GM23338 (cell line): Measurements from ENCODE around the gene ADAMTS17. TPM values are rescaled to one million over a fixed set of nuclear protein-coding genes. Genes with fewer than 3 reads are reported as not detected.

Experiments used
- ATAC-seq: fragments of 200-7000 bp; cut with Tn5 transposase; 3 replicates; pipeline ENCODE4 v1.9.1; 2020
- DNase-seq: peaks from one replicate; pipeline ENCODE4 v3.0.0-alpha.2; 2015; ENCODE audit warnings: low spot score
- H2AFZ ChIP-seq: fragments of 200-600 bp; sonication (generic); 2 replicates; pipeline ENCODE4 v1.8.0; 2016; ENCODE audit warnings: antibody characterized with exemption, mild to moderate bottlenecking, moderate library complexity
- H3F3A ChIP-seq: fragments of 200-600 bp; sonication (generic); replicated peaks from 2 replicates; pipeline ENCODE4 v1.8.0; 2017; ENCODE audit warnings: antibody characterized with exemption, mixed run types, low read depth
- H3K27ac ChIP-seq: fragments of 200-600 bp; sonication (generic); 2 replicates; pipeline ENCODE4 v1.6.1; 2016; ENCODE audit warnings: low read depth
- H3K27me3 ChIP-seq: fragments of 200-600 bp; sonication (generic); 2 replicates; pipeline ENCODE4 v1.8.0; 2016; ENCODE audit warnings: mild to moderate bottlenecking, mixed run types, moderate library complexity; ENCODE audit not compliant: insufficient read depth
- H3K36me3 ChIP-seq: fragments of 200-600 bp; sonication (generic); 2 replicates; pipeline ENCODE4 v1.8.0; 2016; ENCODE audit warnings: mild to moderate bottlenecking; ENCODE audit not compliant: insufficient read depth
- H3K4me1 ChIP-seq: fragments of 200-600 bp; sonication (generic); 2 replicates; pipeline ENCODE4 v1.8.0; 2016; ENCODE audit warnings: mild to moderate bottlenecking, moderate library complexity; ENCODE audit not compliant: insufficient read depth
- H3K4me2 ChIP-seq: fragments of 200-600 bp; sonication (generic); 2 replicates; pipeline ENCODE4 v1.7.1; 2017; ENCODE audit warnings: mixed run types
- H3K4me3 ChIP-seq: fragments of 200-600 bp; sonication (generic); 2 replicates; pipeline ENCODE4 v1.6.1; 2016; ENCODE audit warnings: mixed run types
- H3K79me2 ChIP-seq: fragments of 200-600 bp; sonication (generic); replicated peaks from 2 replicates; pipeline ENCODE4 v1.8.0; 2017; ENCODE audit warnings: mild to moderate bottlenecking; ENCODE audit not compliant: insufficient read depth
- H3K9me2 ChIP-seq: fragments of 200-600 bp; sonication (generic); 2 replicates; pipeline ENCODE4 v1.8.0; 2017; ENCODE audit not compliant: insufficient read depth
- H4K20me1 ChIP-seq: fragments of 200-600 bp; sonication (generic); replicated peaks from 2 replicates; pipeline ENCODE4 v1.8.0; 2017; ENCODE audit warnings: mild to moderate bottlenecking; ENCODE audit not compliant: insufficient read depth
- H3K27ac Mint-ChIP-seq: 2 replicates; pipeline ENCODE4 v1.8.0; 2020; ENCODE audit warnings: inconsistent platforms, mild to moderate bottlenecking, moderate library complexity, mixed read lengths
- H3K27me3 Mint-ChIP-seq: 3 replicates; pipeline ENCODE4 v1.8.0; 2022; ENCODE audit warnings: low read depth, mild to moderate bottlenecking, moderate library complexity, mixed read lengths, inconsistent platforms; ENCODE audit not compliant: insufficient read depth, poor library complexity
- H3K36me3 Mint-ChIP-seq: 3 replicates; pipeline ENCODE4 v1.8.0; 2021; ENCODE audit warnings: low read depth, mild to moderate bottlenecking, inconsistent platforms, moderate library complexity, mixed read lengths
- H3K4me1 Mint-ChIP-seq: 3 replicates; pipeline ENCODE4 v1.8.0; 2020; ENCODE audit warnings: mild to moderate bottlenecking, inconsistent platforms, mixed read lengths
- H3K4me3 Mint-ChIP-seq: 3 replicates; pipeline ENCODE4 v1.8.0; 2021; ENCODE audit warnings: moderate library complexity, mild to moderate bottlenecking, inconsistent platforms, mixed read lengths
- H3K9me3 Mint-ChIP-seq: 3 replicates; pipeline ENCODE4 v1.8.0; 2020; ENCODE audit warnings: moderate library complexity, mild to moderate bottlenecking, inconsistent platforms, mixed read lengths
- CREB1 ChIP-seq: fragments of 250-450 bp; sonication (Bioruptor Pico); IDR thresholded peaks from 2 replicates; pipeline ENCODE4 v1.5.0; 2020; ENCODE audit warnings: low read depth, mild to moderate bottlenecking, moderate library complexity
- CTCF ChIP-seq, 2 experiments: fragments of 200-600 bp in 1 of 2; sonication (generic) in 1 of 2; conservative IDR thresholded peaks; 2 replicates each; pipeline versions ENCODE4 v1.5.1 to v1.6.1; 2016 to 2017; ENCODE audit warnings: antibody characterized with exemption in 2 of 2, low read depth in 2 of 2, mild to moderate bottlenecking in 2 of 2, moderate library complexity in 1 of 2
- ETS1 ChIP-seq: IDR thresholded peaks from 2 replicates; pipeline ENCODE4 v1.6.1; 2016; ENCODE audit warnings: antibody characterized with exemption
- EZH2 ChIP-seq: fragments of 200-600 bp; sonication (generic); IDR thresholded peaks from one replicate; pipeline ENCODE4 v1.8.0; 2017; ENCODE audit warnings: antibody characterized with exemption, mild to moderate bottlenecking, low read depth; ENCODE audit not compliant: unreplicated experiment
- EZH2phosphoT487 ChIP-seq: fragments of 200-600 bp; sonication (generic); IDR thresholded peaks from one replicate; pipeline ENCODE4 v1.8.1; 2018; ENCODE audit warnings: antibody characterized with exemption; ENCODE audit not compliant: unreplicated experiment
- JUNB ChIP-seq: IDR thresholded peaks from one replicate; pipeline ENCODE4 v1.6.1; 2016; ENCODE audit warnings: antibody characterized with exemption; ENCODE audit not compliant: unreplicated experiment
- NANOG ChIP-seq: IDR thresholded peaks from 2 replicates; pipeline ENCODE4 v1.6.1; 2016; ENCODE audit warnings: antibody characterized with exemption, borderline replicate concordance
- POLR2AphosphoS5 ChIP-seq: IDR thresholded peaks from 2 replicates; pipeline ENCODE4 v1.6.1; 2016; ENCODE audit warnings: antibody characterized with exemption, low read depth
- REST ChIP-seq: IDR thresholded peaks from one replicate; pipeline ENCODE4 v1.6.1; 2018; ENCODE audit warnings: antibody characterized with exemption; ENCODE audit not compliant: unreplicated experiment
- STAT1 ChIP-seq: IDR thresholded peaks from one replicate; pipeline ENCODE4 v1.6.1; 2016; ENCODE audit warnings: antibody characterized with exemption; ENCODE audit not compliant: unreplicated experiment
- ZNF114 ChIP-seq: fragments of 250-450 bp; sonication (Bioruptor Pico); IDR thresholded peaks from 2 replicates; pipeline ENCODE4 v1.5.0; 2020; ENCODE audit warnings: mild to moderate bottlenecking, moderate library complexity
- ZNF331 ChIP-seq: fragments of 250-450 bp; sonication (Bioruptor Pico); IDR thresholded peaks from 2 replicates; pipeline ENCODE4 v1.5.0; 2020; ENCODE audit warnings: low read depth, mild to moderate bottlenecking, moderate library complexity
- ZNF462 ChIP-seq: fragments of 250-450 bp; sonication (Bioruptor Pico); IDR thresholded peaks from 2 replicates; pipeline ENCODE4 v1.5.0; 2020; ENCODE audit warnings: mild to moderate bottlenecking, moderate library complexity
- polyA plus RNA-seq: library from polyadenylated mRNA; unstranded; fragments of >200 nt; fragmentation: Nextera tagmentation; extraction: Ambion mirVana; gene quantifications from 2 replicates; pipeline ENCODE4 v1.2.1, GENCODE V29; 2016
- total RNA-seq: library from RNA; depleted of rRNA; stranded (reverse); fragments of >200 nt; shearing (Covaris generic); gene quantifications from 2 replicates; pipeline ENCODE4 v1.2.3, GENCODE V29; 2014

The ADAMTS17 gene
- total and polyA plus RNA-seq, 2 experiments from 2014 or later, result 0.60 to 3.8 TPM

- no peak overlapping the region for H3K4me3 Mint-ChIP-seq
Measured at GRCh38 chr15:100101426-100102089, 240.2 kb downstream of the ADAMTS17 start.

More at GRCh38 chr15:100101426-100102089, 240.2 kb downstream of the ADAMTS17 start:
- H3K9me2 ChIP-seq, result no peaks in the 10 kb centered on the region
- no peaks in the 10 kb centered on the region for H3K36me3 ChIP-seq
- TF ChIP-seq REST, result no peak
- no peak for TF ChIP-seq JUNB
- no peak for TF ChIP-seq ZNF114 (CRISPR knock-in tag)
- TF ChIP-seq CTCF (conservative IDR thresholded peaks at IDR 0.05; ENCODE audit: low read depth in 2 of 2), result no peak
- TF ChIP-seq NANOG, result no peak
- no peak for TF ChIP-seq ZNF462 (CRISPR knock-in tag)
- no peak for TF ChIP-seq EZH2
- no peak for TF ChIP-seq EZH2phosphoT487
- TF ChIP-seq ZNF331 (CRISPR knock-in tag), result no peak
- TF ChIP-seq STAT1, result no peak
- no peak for TF ChIP-seq POLR2AphosphoS5
- no peak for TF ChIP-seq CREB1 (CRISPR knock-in tag)
- TF ChIP-seq ETS1, result no peak
- no peak for ATAC-seq
- Mint-ChIP-seq H3K27ac (no peak overlapping the region), H3K9me3 (peaks cover 4% of the 10 kb centered on the region; the same call in 1 of the 3 replicates), H3K4me1 (no peaks in the 10 kb centered on the region; the same call in 2 of the 3 replicates), H3K27me3 (no peaks in the 10 kb centered on the region), H3K36me3 (peaks cover 3% of the 10 kb centered on the region; the same call in 2 of the 3 replicates)
- H3F3A ChIP-seq, result no peaks in the 10 kb centered on the region
- H2AFZ ChIP-seq, result no peak overlapping the region
- H3K4me3 ChIP-seq, result no peak overlapping the region
- H4K20me1 ChIP-seq, result no peaks in the 10 kb centered on the region
- H3K4me1 ChIP-seq, result no peaks in the 10 kb centered on the region
- H3K27me3 ChIP-seq, result no peaks in the 10 kb centered on the region
- no peaks in the 10 kb centered on the region for H3K79me2 ChIP-seq
- no peak for DNase-seq
- H3K4me2 ChIP-seq, result no peak overlapping the region
- no peak overlapping the region for H3K27ac ChIP-seq
